Adrenal gland (tissue), 5 donors: ENCODE results near the gene MID1.

Source experiments
- CTCF ChIP-seq, 6 experiments: fragments of 450-650 bp in 4 of 6; fragments of 200-600 bp in 2 of 6; sonication (generic) in 1 of 6; IDR thresholded peaks; 1 replicate in 5 of 6; 2 replicates in 1 of 6; pipeline versions ENCODE4 v1.5.1 to v1.8.0; 2016 to 2021; ENCODE audit warnings: antibody characterized with exemption in 6 of 6, mild to moderate bottlenecking in 2 of 6, moderate library complexity in 1 of 6
- POLR2A ChIP-seq, 2 donors: fragments of 450-650 bp; IDR thresholded peaks; one replicate each; pipeline ENCODE4 v1.6.1; 2017; ENCODE audit warnings: antibody characterized with exemption in 2 of 2, mild to moderate bottlenecking in 2 of 2, moderate library complexity in 1 of 2
- donor health status: DM: no; HTN: no; CAD: no.

DNA sequence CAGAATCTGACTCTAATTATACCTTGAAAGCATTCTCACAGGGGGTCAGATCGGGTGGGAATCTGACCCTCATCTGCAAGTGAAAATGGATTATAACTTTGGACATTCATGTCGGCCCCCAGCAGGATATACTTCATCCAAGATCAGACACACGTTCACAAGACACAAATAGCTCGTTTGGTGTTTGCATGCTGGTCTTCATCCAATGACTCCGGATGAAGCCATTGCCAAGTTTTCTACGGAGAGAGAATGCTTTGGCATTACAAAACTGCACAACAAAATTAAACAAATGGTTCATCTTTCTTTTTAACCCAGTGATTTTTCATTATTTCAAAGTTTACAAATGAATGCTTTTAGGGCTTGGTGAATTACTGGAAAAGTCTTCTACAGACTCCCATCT is 105.5 kb downstream of the MID1 start:
- TF ChIP-seq CTCF (IDR thresholded peaks at IDR 0.05), result no peak
- no peak for TF ChIP-seq POLR2A (IDR thresholded peaks at IDR 0.05)
